Smooth muscle cell (in vitro differentiated cells): ENCODE results near the gene BCAP31. TPM values are rescaled to one million over a fixed set of nuclear protein-coding genes. Genes with fewer than 3 reads are reported as not detected.

Experiments
- DNase-seq: peaks from one replicate; lab custom pipeline; 2025; ENCODE audit not compliant: unreplicated experiment; lab: John Stamatoyannopoulos, UW
- H2AFZ ChIP-seq: fragments of 200-600 bp; sonication (generic); 2 replicates; pipeline ENCODE4 v1.6.0; 2016; ENCODE audit warnings: antibody characterized with exemption, low read depth, mild to moderate bottlenecking
- H3F3A ChIP-seq: fragments of 200-600 bp; sonication (generic); 2 replicates; pipeline ENCODE4 v1.6.0; 2017; ENCODE audit warnings: antibody characterized with exemption, low read depth
- H3K27ac ChIP-seq: fragments of 200-600 bp; sonication (generic); 2 replicates; pipeline ENCODE4 v1.5.1; 2016; ENCODE audit warnings: low read depth, mild to moderate bottlenecking
- H3K27me3 ChIP-seq: fragments of 200-600 bp; sonication (generic); 2 replicates; pipeline ENCODE4 v1.6.1; 2016; ENCODE audit warnings: low read depth, mild to moderate bottlenecking
- H3K36me3 ChIP-seq: fragments of 200-600 bp; sonication (generic); 2 replicates; pipeline ENCODE4 v1.5.1; 2016; ENCODE audit warnings: low read depth
- H3K4me1 ChIP-seq: fragments of 200-600 bp; sonication (generic); 2 replicates; pipeline ENCODE4 v1.5.1; 2016; ENCODE audit warnings: low read depth
- H3K4me2 ChIP-seq: fragments of 200-600 bp; sonication (generic); 2 replicates; pipeline ENCODE4 v1.6.0; 2016; ENCODE audit warnings: mild to moderate bottlenecking
- H3K4me3 ChIP-seq: fragments of 200-600 bp; sonication (generic); 2 replicates; pipeline ENCODE4 v1.5.1; 2016; ENCODE audit warnings: mild to moderate bottlenecking
- H3K79me2 ChIP-seq: fragments of 200-600 bp; sonication (generic); 2 replicates; pipeline ENCODE4 v1.6.0; 2016; ENCODE audit warnings: low read depth, mild to moderate bottlenecking
- H3K9ac ChIP-seq: fragments of 200-600 bp; sonication (generic); 2 replicates; pipeline ENCODE4 v1.6.0; 2016; ENCODE audit warnings: low read depth
- H3K9me3 ChIP-seq: fragments of 200-600 bp; sonication (generic); replicated peaks from 2 replicates; pipeline ENCODE4 v1.5.1; 2016; ENCODE audit warnings: low read depth
- H4K20me1 ChIP-seq: fragments of 200-600 bp; sonication (generic); 2 replicates; pipeline ENCODE4 v1.6.0; 2016; ENCODE audit warnings: low read depth
- CTCF ChIP-seq: fragments of 200-600 bp; sonication (generic); IDR thresholded peaks from 2 replicates; pipeline ENCODE4 v1.5.1; 2017; ENCODE audit warnings: borderline replicate concordance, mild to moderate bottlenecking, antibody characterized with exemption; ENCODE audit not compliant: insufficient read depth, poor library complexity, severe bottlenecking
- WGBS: methylation state at CpG from one replicate; pipeline ENCODE4 v1.1.7; 2016; ENCODE audit warnings: low lambda C conversion rate; 5-methylcytosine and 5-hydroxymethylcytosine counted together
- polyA plus RNA-seq: library from polyadenylated mRNA; unstranded; fragments of >200 nt; fragmentation: Nextera tagmentation; extraction: Ambion mirVana; gene quantifications from 2 replicates; pipeline ENCODE4 v1.2.1, GENCODE V29; 2016
- total RNA-seq: library from RNA; depleted of rRNA; stranded (reverse); fragments of >200 nt; gene quantifications from 2 replicates; pipeline ENCODE4 v1.2.3, GENCODE V29; 2014

The BCAP31 gene
- total and polyA plus RNA-seq, 2 experiments from 2014 or later, result 139 to 207 TPM

GRCh38 chrX:153766871-153767673 is 42.9 kb upstream of the BCAP31 start:
- no peak overlapping the region for H3K9ac ChIP-seq
- no peaks in the 10 kb centered on the region for H3K27me3 ChIP-seq
- TF ChIP-seq CTCF, result no peak
- DNase-seq, result no peak
- no peak overlapping the region for H3K27ac ChIP-seq
- 91% methylated on average over 40 of the region's 56 CpGs for WGBS
- H3K4me3 ChIP-seq, result no peak overlapping the region
- no peaks in the 10 kb centered on the region for H3K9me3 ChIP-seq
- H3K36me3 ChIP-seq, result no peaks in the 10 kb centered on the region
- H2AFZ ChIP-seq, result no peak overlapping the region
- H4K20me1 ChIP-seq, result no peaks in the 10 kb centered on the region
- H3F3A ChIP-seq, result no peaks in the 10 kb centered on the region
- no peaks in the 10 kb centered on the region for H3K4me1 ChIP-seq
- H3K79me2 ChIP-seq, result no peaks in the 10 kb centered on the region
- H3K4me2 ChIP-seq, result no peak overlapping the region

- TF ChIP-seq CTCF, result no peak
- no peaks in the 10 kb centered on the region for H3F3A ChIP-seq
- no peaks in the 10 kb centered on the region for H3K9me3 ChIP-seq
- 59% methylated on average over 14 of the region's 21 CpGs for WGBS
- no peak for DNase-seq
- peak overlapping the region; percentile 73 for H3K27ac ChIP-seq
- H3K36me3 ChIP-seq, result no peaks in the 10 kb centered on the region
- H3K27me3 ChIP-seq, result no peaks in the 10 kb centered on the region
- H2AFZ ChIP-seq, result no peak overlapping the region
- H4K20me1 ChIP-seq, result no peaks in the 10 kb centered on the region
- H3K79me2 ChIP-seq, result no peaks in the 10 kb centered on the region
- peak overlapping the region; percentile 87 for H3K4me2 ChIP-seq
- peak overlapping the region; percentile 47 for H3K9ac ChIP-seq
- peak overlapping the region; percentile 38 for H3K4me3 ChIP-seq
- no peaks in the 10 kb centered on the region for H3K4me1 ChIP-seq
Observed at GRCh38 chrX:153766098-153766817, 42.1 kb upstream of the BCAP31 start.

- DNase-seq, result no peak
- Histone ChIP-seq H3K9ac (peak overlapping the region; percentile 47), H3F3A (no peaks in the 10 kb centered on the region), H3K79me2 (no peaks in the 10 kb centered on the region), H3K4me3 (peak overlapping the region; percentile 38), H2AFZ (no peak overlapping the region), H4K20me1 (no peaks in the 10 kb centered on the region), H3K27ac (peak overlapping the region; percentile 73), H3K36me3 (no peaks in the 10 kb centered on the region), H3K4me2 (peak overlapping the region; percentile 87), H3K27me3 (no peaks in the 10 kb centered on the region), H3K4me1 (no peaks in the 10 kb centered on the region), H3K9me3 (no peaks in the 10 kb centered on the region)
- 68% methylated on average over 17 of the region's 27 CpGs for WGBS
- TF ChIP-seq CTCF, result no peak
Observed at GRCh38 chrX:153765138-153766079, 41.2 kb upstream of the BCAP31 start.
